ENCODE data around the gene C1D. TPM values are rescaled to one million over a fixed set of nuclear protein-coding genes. Genes with fewer than 3 reads are reported as not detected.

Gene C1D
- total and polyA plus RNA-seq, 2 experiments from 2014 or later: 30.1 to 39.7 TPM

- no peaks in the 10 kb centered on the region for H3K36me3 Mint-ChIP-seq (ENCODE audit: low read depth)
Measured at GRCh38 chr2:68099260-68099659, 36.5 kb upstream of the C1D start.

More at GRCh38 chr2:68099260-68099659, 36.5 kb upstream of the C1D start:
- Histone ChIP-seq H3K4me3 (no peak overlapping the region), H3K4me1 (ENCODE audit: insufficient read depth) (no peaks in the 10 kb centered on the region), H3K9me2 (ENCODE audit: insufficient read depth) (no peaks in the 10 kb centered on the region), H4K20me1 (replicated peaks; ENCODE audit: insufficient read depth) (no peaks in the 10 kb centered on the region), H3K27ac (ENCODE audit: low read depth) (no peak overlapping the region), H3K79me2 (replicated peaks; ENCODE audit: insufficient read depth) (no peaks in the 10 kb centered on the region), H2AFZ (no peak overlapping the region), H3K4me2 (no peak overlapping the region), H3F3A (replicated peaks; ENCODE audit: low read depth) (no peaks in the 10 kb centered on the region), H3K27me3 (ENCODE audit: insufficient read depth) (no peaks in the 10 kb centered on the region), H3K36me3 (ENCODE audit: insufficient read depth) (no peaks in the 10 kb centered on the region)
- H3K4me1 Mint-ChIP-seq: peaks cover 4% of the 10 kb centered on the region; the same call in 1 of the 3 replicates
- DNase-seq (ENCODE audit: low spot score): no peak
- H3K27ac Mint-ChIP-seq: no peak overlapping the region
- no peaks in the 10 kb centered on the region for H3K27me3 Mint-ChIP-seq (ENCODE audit: insufficient read depth, low read depth, poor library complexity)
- H3K9me3 Mint-ChIP-seq: no peaks in the 10 kb centered on the region
- ATAC-seq: no peak
- no peak overlapping the region for H3K4me3 Mint-ChIP-seq
- TF ChIP-seq ZNF462 (CRISPR knock-in tag; IDR thresholded peaks at IDR 0.05) (no peak), POLR2AphosphoS5 (IDR thresholded peaks at IDR 0.05; ENCODE audit: low read depth) (no peak), CTCF (conservative IDR thresholded peaks at IDR 0.05; ENCODE audit: low read depth in 2 of 2) (no peak), NANOG (IDR thresholded peaks at IDR 0.05; ENCODE audit: borderline replicate concordance) (no peak), ZNF331 (CRISPR knock-in tag; IDR thresholded peaks at IDR 0.05; ENCODE audit: low read depth) (no peak), JUNB (IDR thresholded peaks at IDR 0.05; ENCODE audit: unreplicated experiment) (no peak), CREB1 (CRISPR knock-in tag; IDR thresholded peaks at IDR 0.05; ENCODE audit: low read depth) (no peak), STAT1 (IDR thresholded peaks at IDR 0.05; ENCODE audit: unreplicated experiment) (no peak), ZNF114 (CRISPR knock-in tag; IDR thresholded peaks at IDR 0.05) (no peak), EZH2phosphoT487 (IDR thresholded peaks at IDR 0.05; ENCODE audit: unreplicated experiment) (no peak), ETS1 (IDR thresholded peaks at IDR 0.05) (no peak), REST (IDR thresholded peaks at IDR 0.05; ENCODE audit: unreplicated experiment) (no peak)

Data from GM23338 (cell line).